Brain pericyte (primary cell): ENCODE results near the gene ACVR1B.

Source experiments
- DNase-seq: peaks from one replicate; pipeline ENCODE4 v3.0.0-alpha.2; 2012; ENCODE audit warnings: low read depth, low spot score

Gene ACVR1B

GRCh38 chr12:51951199-51951842 is at the start of gene ACVR1B:
Gene ACVR1B, plus strand, starts transcription at chr12:51951699. Its CDS starts 45 bp downstream, at chr12:51951744.
- DNase-seq: no peak

- no peak for DNase-seq
Observed at GRCh38 chr12:51901881-51902280, 49.6 kb upstream of the ACVR1B start.

GRCh38 chr12:51904951-51905470 is 46.5 kb upstream of the ACVR1B start:
- DNase-seq: no peak

GRCh38 chr12:51905471-51906429 is 45.7 kb upstream of the ACVR1B start:
- no peak for DNase-seq

GRCh38 chr12:51906430-51907082 is 44.9 kb upstream of the ACVR1B start:
- no peak for DNase-seq

GRCh38 chr12:51907083-51907855 is 44.2 kb upstream of the ACVR1B start, which contains the start of gene ACVRL1:
Gene ACVRL1, plus strand, starts transcription at chr12:51907504. Its CDS starts 4,971 bp downstream, at chr12:51912475.
- DNase-seq: no peak

GRCh38 chr12:51907856-51908425 is 43.6 kb upstream of the ACVR1B start:
- DNase-seq: no peak

- DNase-seq: no peak
Observed at GRCh38 chr12:51908876-51909592, 42.5 kb upstream of the ACVR1B start.

GRCh38 chr12:51910168-51910567 is 41.3 kb upstream of the ACVR1B start:
- no peak for DNase-seq

- no peak for DNase-seq
Observed at GRCh38 chr12:51910691-51911090, 40.8 kb upstream of the ACVR1B start.

- no peak for DNase-seq
Observed at GRCh38 chr12:51911307-51911706, 40.2 kb upstream of the ACVR1B start.

- DNase-seq: no peak
Observed at GRCh38 chr12:51911788-51912711, 39.4 kb upstream of the ACVR1B start.

- no peak for DNase-seq
Observed at GRCh38 chr12:51913071-51914033, 38.1 kb upstream of the ACVR1B start.

GRCh38 chr12:51914034-51914923 is 37.2 kb upstream of the ACVR1B start:
- no peak for DNase-seq

- no peak for DNase-seq
Observed at GRCh38 chr12:51915003-51915625, 36.4 kb upstream of the ACVR1B start.

- no peak for DNase-seq
Observed at GRCh38 chr12:51915951-51916350, 35.5 kb upstream of the ACVR1B start.
